GM18526 (cell line): ENCODE results near the gene ZNF579.

ENCODE experiments used
- POLR2A ChIP-seq: IDR thresholded peaks from 3 replicates; pipeline ENCODE4 v1.6.1; 2011; ENCODE audit not compliant: insufficient read length; ENCODE audit errors: extremely low read depth

Gene ZNF579

DNA sequence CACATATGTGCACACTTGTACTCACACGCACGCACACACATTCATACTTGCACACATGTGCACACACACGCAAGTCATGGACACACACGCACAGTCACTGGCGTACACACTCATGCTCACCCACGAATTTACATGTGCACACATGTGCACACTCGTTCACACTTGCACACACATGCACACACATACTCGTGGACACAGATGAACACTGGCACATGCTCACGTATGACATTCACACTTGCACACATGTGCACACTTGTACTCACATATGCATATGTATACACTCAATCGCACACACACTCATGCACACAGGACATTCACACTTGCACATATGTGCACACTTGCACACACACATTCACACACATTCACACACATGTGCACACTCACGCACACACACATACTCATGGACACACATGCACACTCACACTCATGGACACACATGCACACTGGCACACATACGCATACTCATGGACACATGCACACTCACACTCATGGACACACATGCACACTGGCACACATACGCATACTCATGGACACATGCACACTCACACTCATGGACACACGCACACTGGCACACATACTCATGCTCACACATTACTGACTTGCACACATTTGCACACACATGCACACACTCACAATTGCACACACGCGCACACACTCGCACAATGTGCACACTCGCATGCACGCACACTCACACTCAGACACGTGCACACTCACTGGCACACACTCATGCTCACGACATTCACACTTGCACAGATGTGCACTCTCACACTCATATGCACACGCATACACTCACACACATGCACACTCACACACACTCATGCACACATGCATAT, 53.2 kb downstream of the ZNF579 start:
- TF ChIP-seq POLR2A: no peak
